ENCODE results near the gene DBN1.
A peak's percentile ranks its signal among the peaks of the same experiment; 100 is the strongest.

The DBN1 gene

DNA sequence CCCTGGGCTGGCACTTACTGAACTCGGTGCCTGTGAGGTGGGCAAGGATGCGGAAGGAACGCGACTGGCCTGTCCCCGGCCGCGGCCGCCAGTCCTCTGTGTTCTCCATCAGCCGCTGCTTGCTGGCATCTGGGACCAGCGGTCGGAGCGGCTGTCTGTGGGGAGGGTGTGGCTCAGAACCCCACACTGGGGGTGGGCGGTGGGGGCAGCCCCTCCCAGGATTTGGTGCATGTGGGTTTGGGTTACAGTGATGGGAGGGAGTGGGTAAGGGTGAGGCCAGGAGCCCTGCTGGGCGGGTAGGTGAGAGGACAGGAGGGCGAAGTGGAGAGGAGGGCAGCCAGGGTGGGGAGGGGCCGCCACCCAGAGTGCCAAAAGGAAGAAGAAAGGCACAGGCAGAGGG, 17.6 kb upstream of the DBN1 start:
- no peak for DNase-seq (ENCODE audit: low read depth, low spot score)
- CTCF ChIA-PET, result interaction anchor here (16.4 kb wide), 1 partner anchor 15 kb away, joined by 261 read pairs; the partner anchor contains the start of gene DBN1
- no peak overlapping the region for H3K4me3 ChIP-seq (ENCODE audit: low read depth, low read length)
- no peak for TF ChIP-seq CTCF (IDR thresholded peaks at IDR 0.05; ENCODE audit: insufficient read depth, low read length, missing control alignments)
- POLR2A ChIA-PET, result interaction anchor here (15.7 kb wide), 1 partner anchor 13 kb away, joined by 401 read pairs; the partner anchor contains the start of gene DBN1

DNA sequence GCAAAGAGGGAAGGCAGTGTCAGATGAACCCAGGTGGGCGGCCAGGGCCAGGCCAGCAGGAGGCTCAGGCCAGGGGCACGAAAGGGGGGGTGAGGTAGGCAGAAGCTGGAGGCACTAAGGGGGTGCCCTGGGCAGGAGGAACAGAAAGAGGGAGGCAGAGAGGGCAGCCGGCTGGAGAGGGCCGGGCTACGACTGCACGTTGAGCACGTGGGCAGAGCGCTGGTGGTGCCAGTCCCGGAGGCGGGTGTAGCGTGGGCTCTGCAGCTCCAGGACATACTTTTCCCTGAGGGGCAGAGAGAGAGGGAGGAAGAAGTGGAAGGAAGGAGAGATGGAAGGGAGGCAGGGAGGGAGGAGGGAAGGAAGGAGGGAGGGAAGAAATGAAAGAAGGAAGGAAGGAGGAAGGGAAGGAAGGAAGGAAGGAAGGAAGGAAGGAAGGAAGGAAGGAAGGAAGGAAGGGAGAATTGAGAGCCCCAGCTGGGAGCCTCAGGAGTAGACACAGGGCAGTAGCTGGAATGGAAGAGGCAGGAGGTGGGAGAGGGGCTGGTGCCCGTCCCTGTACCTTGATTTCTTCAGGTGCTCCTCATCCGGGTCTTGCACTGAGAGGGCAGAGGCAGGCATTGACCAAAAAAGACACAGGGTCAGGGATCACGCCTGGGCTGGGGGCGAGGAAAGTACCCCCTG, 17.0 kb upstream of the DBN1 start:
- ChIA-PET CTCF (interaction anchor here (1.1 to 16.4 kb wide), 4 partner anchors 10 to 34 kb away, joined by 4 to 261 read pairs (median 5); partner anchors contain the start of gene DBN1), POLR2A (interaction anchor here (15.7 kb wide), 1 partner anchor 13 kb away, joined by 401 read pairs; the partner anchor contains the start of gene DBN1)
- TF ChIP-seq CTCF (IDR thresholded peaks at IDR 0.05; ENCODE audit: insufficient read depth, low read length, missing control alignments), result no peak
- no peak overlapping the region for H3K4me3 ChIP-seq (ENCODE audit: low read depth, low read length)
- DNase-seq (ENCODE audit: low read depth, low spot score), result no peak

DNA sequence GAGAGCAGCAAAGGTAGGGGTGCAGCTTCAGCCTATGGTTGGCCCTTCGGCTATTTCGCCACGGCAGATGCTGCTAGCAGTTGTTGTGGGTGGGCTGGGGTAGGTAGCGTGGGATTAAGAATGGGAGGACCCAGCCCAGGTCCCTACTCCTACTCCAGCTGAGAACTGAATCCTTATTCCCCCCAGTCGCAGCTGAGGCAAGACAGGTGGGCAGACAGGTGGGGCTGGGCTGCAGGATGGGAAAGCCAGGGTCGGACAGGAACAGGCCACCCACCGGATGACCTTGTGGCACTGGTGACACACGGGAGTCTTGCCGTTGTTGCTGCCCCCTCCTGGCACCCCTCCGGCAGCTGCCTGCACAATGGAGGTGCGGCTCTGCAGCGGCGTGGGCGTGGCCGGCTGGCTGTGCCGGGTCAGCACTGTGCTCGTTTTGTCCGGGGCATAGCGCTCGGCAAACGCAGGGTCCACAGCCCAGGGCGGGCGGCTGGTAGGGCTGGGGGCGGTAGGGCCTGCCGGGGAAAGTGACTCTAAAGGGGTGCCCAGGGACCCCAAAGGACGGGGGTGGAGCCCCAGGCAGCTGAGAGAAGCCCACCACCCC, 15.8 kb upstream of the DBN1 start:
- no peak overlapping the region for H3K4me3 ChIP-seq (ENCODE audit: low read depth, low read length)
- ChIA-PET POLR2A (interaction anchor here (2.0 to 15.7 kb wide), 2 partner anchors 9 to 11 kb away, joined by 7 to 401 read pairs; partner anchors contain the start of genes DBN1 and PDLIM7), CTCF (interaction anchor here (0.9 to 16.4 kb wide), 6 partner anchors 11 to 33 kb away, joined by 3 to 261 read pairs (median 5); partner anchors contain the start of gene DBN1)
- peak; percentile 29 for TF ChIP-seq CTCF (IDR thresholded peaks at IDR 0.05; ENCODE audit: insufficient read depth, low read length, missing control alignments)
- no peak for DNase-seq (ENCODE audit: low read depth, low spot score)

GRCh38 chr5:177487975-177488374, 14.5 kb upstream of the DBN1 start:
- CTCF ChIA-PET, result interaction anchor here (2.1 to 16.4 kb wide), 2 partner anchors 12 to 13 kb away, joined by 9 to 261 read pairs; partner anchors contain the start of gene DBN1
- no peak for TF ChIP-seq CTCF (IDR thresholded peaks at IDR 0.05; ENCODE audit: insufficient read depth, low read length, missing control alignments)
- POLR2A ChIA-PET, result interaction anchor here (2.0 to 15.7 kb wide), 2 partner anchors 10 kb away, joined by 7 to 401 read pairs; partner anchors contain the start of genes DBN1 and PDLIM7

DNA sequence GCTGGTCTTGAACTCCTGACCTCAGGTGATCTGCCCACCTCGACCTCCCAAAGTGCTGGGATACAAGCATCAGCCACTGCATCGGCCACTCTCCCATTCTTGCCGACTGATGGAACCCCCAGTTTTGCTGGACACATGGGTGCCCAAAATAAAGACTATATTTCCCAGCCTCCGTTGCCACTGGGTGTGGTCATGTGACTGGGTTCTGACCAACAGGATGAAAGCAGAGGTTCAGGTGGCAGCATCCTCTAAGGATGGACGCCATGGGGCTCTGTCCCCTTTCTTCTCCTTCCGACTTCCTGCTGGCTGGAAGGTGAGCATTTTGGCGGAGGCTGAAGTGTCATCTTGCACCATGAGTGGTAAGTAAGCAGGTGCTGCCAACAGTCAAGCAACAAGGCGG, 13.7 kb upstream of the DBN1 start:
- no peak overlapping the region for H3K4me3 ChIP-seq (ENCODE audit: low read depth, low read length)
- POLR2A ChIA-PET, result interaction anchor here (0.7 to 15.7 kb wide), 2 partner anchors 9 kb away, joined by 3 to 401 read pairs; partner anchors contain the start of gene DBN1
- DNase-seq (ENCODE audit: low read depth, low spot score), result no peak
- TF ChIP-seq CTCF (IDR thresholded peaks at IDR 0.05; ENCODE audit: insufficient read depth, low read length, missing control alignments), result no peak
- CTCF ChIA-PET, result interaction anchor here (0.8 to 2.1 kb wide), 2 partner anchors 8 to 14 kb away, joined by 3 to 9 read pairs; no protein-coding TSS in a partner anchor

More at GRCh38 chr5:177487975-177488374, 14.5 kb upstream of the DBN1 start:
- DNase-seq (ENCODE audit: low read depth, low spot score), result no peak
- no peak overlapping the region for H3K4me3 ChIP-seq (ENCODE audit: low read depth, low read length)

Data from AG04449 (cell line).